DOHH2 (cell line): ENCODE measurements around the gene SLC39A6.
"Not testable (repeated sequence)": the region's sequence is repeated elsewhere in the genome, so short reads cannot be mapped to it uniquely, and the experiment has no call there.

Experiments
- H3F3A ChIP-seq: fragments of 200-600 bp; sonication (generic), shearing (Covaris generic); 2 replicates; pipeline ENCODE4 v1.6.0; 2016; ENCODE audit warnings: antibody characterized with exemption, mild to moderate bottlenecking; ENCODE audit not compliant: control insufficient read depth, insufficient read depth
- H3K27ac ChIP-seq: fragments of 200-600 bp; sonication (generic); 2 replicates; pipeline ENCODE4 v1.5.1; 2014; ENCODE audit warnings: low read depth, mild to moderate bottlenecking, low read length, moderate library complexity
- H3K27me3 ChIP-seq: fragments of 200-600 bp; sonication (generic); 2 replicates; pipeline ENCODE4 v1.6.1; 2014; ENCODE audit warnings: mild to moderate bottlenecking, low read length, mixed read lengths; ENCODE audit not compliant: control insufficient read depth
- H3K36me3 ChIP-seq: fragments of 200-600 bp; sonication (generic); 2 replicates; pipeline ENCODE4 v1.6.1; 2014; ENCODE audit warnings: mild to moderate bottlenecking, low read length, moderate library complexity, mixed read lengths; ENCODE audit not compliant: control insufficient read depth
- H3K4me1 ChIP-seq: fragments of 200-600 bp; sonication (generic); 2 replicates; pipeline ENCODE4 v1.6.1; 2014; ENCODE audit warnings: mild to moderate bottlenecking, low read length, mixed read lengths; ENCODE audit not compliant: control insufficient read depth
- H3K4me2 ChIP-seq: fragments of 200-600 bp; sonication (generic); 2 replicates; pipeline ENCODE4 v1.6.0; 2014; ENCODE audit warnings: mild to moderate bottlenecking, low read length, moderate library complexity
- H3K4me3 ChIP-seq: fragments of 200-600 bp; sonication (generic); 2 replicates; pipeline ENCODE4 v1.5.1; 2014; ENCODE audit warnings: mild to moderate bottlenecking, low read length, mixed read lengths
- H3K79me2 ChIP-seq: fragments of 200-600 bp; sonication (generic); 2 replicates; pipeline ENCODE4 v1.6.1; 2014; ENCODE audit warnings: mild to moderate bottlenecking, low read length, mixed read lengths; ENCODE audit not compliant: control insufficient read depth
- H3K9me2 ChIP-seq: fragments of 200-600 bp; sonication (generic); replicated peaks from 2 replicates; pipeline ENCODE4 v1.6.1; 2014; ENCODE audit warnings: mild to moderate bottlenecking, low read length, mixed read lengths; ENCODE audit not compliant: control insufficient read depth
- H3K9me3 ChIP-seq: fragments of 200-600 bp; sonication (generic); 2 replicates; pipeline ENCODE4 v1.6.1; 2014; ENCODE audit warnings: antibody characterized with exemption, low read length, mixed read lengths; ENCODE audit not compliant: control insufficient read depth, insufficient read depth
- H4K20me1 ChIP-seq: fragments of 200-600 bp; sonication (generic); 2 replicates; pipeline ENCODE4 v1.6.0; 2014; ENCODE audit warnings: low read depth, mild to moderate bottlenecking, antibody characterized with exemption, low read length, moderate library complexity; ENCODE audit not compliant: control insufficient read depth, insufficient read depth
- EZH2phosphoT487 ChIP-seq: fragments of 200-600 bp; sonication (generic); IDR thresholded peaks from 2 replicates; pipeline ENCODE4 v1.6.1; 2017; ENCODE audit warnings: borderline replicate concordance, mild to moderate bottlenecking, antibody characterized with exemption, low read length, moderate library complexity, mixed read lengths
- TF ChIP-seq, protein P1 (sequence below): fragments of 200-600 bp; sonication (generic); IDR thresholded peaks from one replicate; pipeline ENCODE4 v1.5.1; 2014; ENCODE audit warnings: antibody characterized with exemption, mild to moderate bottlenecking, low read depth, low read length; ENCODE audit not compliant: poor library complexity, severe bottlenecking

Gene SLC39A6

DNA sequence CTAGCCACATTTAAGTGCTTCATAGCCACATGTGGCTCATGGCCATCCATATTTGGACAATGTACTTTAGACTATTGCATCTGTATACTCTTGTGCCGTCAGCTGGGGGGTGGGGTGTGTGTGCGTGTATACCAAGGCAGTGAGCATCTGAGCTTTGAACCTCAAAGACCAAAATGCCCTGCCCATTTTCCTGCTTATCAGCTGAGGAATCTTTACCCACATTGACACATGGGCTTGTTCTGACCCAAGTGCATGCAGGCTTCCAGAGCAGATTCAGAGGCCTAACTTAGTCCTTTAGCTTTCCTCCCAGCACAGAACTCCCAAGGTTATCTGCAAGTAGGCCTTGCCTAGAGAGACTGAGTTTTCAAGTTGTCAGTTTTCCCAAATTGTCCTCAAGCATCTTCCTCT is 47.0 kb upstream of the SLC39A6 start:
- H3K36me3 ChIP-seq, result peaks cover 54% of the 10 kb centered on the region

DNA sequence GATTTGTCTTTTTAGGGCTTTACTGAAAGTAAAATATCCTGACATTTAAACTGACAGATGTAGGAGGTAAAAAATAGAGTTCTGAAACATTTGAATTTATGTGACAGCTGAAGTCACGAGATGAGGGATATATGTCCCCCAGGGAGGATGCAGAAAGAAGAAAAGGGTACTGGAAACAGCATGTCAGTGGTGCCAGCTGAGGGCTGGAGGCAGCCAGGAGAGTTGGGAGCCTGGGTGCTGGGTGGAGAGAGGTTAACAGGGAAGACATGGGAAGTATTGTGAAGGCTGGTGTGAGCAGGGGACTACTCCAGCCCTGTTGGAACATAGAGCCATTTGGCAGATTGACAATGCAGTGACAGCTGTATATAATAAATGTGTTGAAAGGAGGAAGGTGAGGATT is 46.3 kb upstream of the SLC39A6 start:
- Histone ChIP-seq H3K36me3 (peaks cover 61% of the 10 kb centered on the region), H3F3A (no peaks in the 10 kb centered on the region), H3K9me2 (no peaks in the 10 kb centered on the region), H3K4me2 (no peak overlapping the region), H3K9me3 (no peaks in the 10 kb centered on the region), H3K79me2 (no peaks in the 10 kb centered on the region), H3K27me3 (no peaks in the 10 kb centered on the region), H4K20me1 (no peaks in the 10 kb centered on the region), H3K4me3 (no peak overlapping the region), H3K27ac (no peak overlapping the region), H3K4me1 (peaks cover 8% of the 10 kb centered on the region)
- TF ChIP-seq, protein P1, sequence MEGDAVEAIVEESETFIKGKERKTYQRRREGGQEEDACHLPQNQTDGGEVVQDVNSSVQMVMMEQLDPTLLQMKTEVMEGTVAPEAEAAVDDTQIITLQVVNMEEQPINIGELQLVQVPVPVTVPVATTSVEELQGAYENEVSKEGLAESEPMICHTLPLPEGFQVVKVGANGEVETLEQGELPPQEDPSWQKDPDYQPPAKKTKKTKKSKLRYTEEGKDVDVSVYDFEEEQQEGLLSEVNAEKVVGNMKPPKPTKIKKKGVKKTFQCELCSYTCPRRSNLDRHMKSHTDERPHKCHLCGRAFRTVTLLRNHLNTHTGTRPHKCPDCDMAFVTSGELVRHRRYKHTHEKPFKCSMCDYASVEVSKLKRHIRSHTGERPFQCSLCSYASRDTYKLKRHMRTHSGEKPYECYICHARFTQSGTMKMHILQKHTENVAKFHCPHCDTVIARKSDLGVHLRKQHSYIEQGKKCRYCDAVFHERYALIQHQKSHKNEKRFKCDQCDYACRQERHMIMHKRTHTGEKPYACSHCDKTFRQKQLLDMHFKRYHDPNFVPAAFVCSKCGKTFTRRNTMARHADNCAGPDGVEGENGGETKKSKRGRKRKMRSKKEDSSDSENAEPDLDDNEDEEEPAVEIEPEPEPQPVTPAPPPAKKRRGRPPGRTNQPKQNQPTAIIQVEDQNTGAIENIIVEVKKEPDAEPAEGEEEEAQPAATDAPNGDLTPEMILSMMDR, result no peak
- TF ChIP-seq EZH2phosphoT487, result no peak

More for the DNA sequence above, 47.0 kb upstream of the SLC39A6 start:
- H3K27me3 ChIP-seq, result no peaks in the 10 kb centered on the region
- peaks cover 8% of the 10 kb centered on the region for H3K4me1 ChIP-seq
- H3K4me3 ChIP-seq, result no peak overlapping the region
- no peaks in the 10 kb centered on the region for H3F3A ChIP-seq
- H3K4me2 ChIP-seq, result no peak overlapping the region
- no peaks in the 10 kb centered on the region for H3K9me2 ChIP-seq
- no peaks in the 10 kb centered on the region for H4K20me1 ChIP-seq
- H3K79me2 ChIP-seq, result no peaks in the 10 kb centered on the region
- no peak overlapping the region for H3K27ac ChIP-seq
- TF ChIP-seq, protein P1, result no peak
- TF ChIP-seq EZH2phosphoT487, result no peak
- H3K9me3 ChIP-seq, result no peaks in the 10 kb centered on the region

DNA sequence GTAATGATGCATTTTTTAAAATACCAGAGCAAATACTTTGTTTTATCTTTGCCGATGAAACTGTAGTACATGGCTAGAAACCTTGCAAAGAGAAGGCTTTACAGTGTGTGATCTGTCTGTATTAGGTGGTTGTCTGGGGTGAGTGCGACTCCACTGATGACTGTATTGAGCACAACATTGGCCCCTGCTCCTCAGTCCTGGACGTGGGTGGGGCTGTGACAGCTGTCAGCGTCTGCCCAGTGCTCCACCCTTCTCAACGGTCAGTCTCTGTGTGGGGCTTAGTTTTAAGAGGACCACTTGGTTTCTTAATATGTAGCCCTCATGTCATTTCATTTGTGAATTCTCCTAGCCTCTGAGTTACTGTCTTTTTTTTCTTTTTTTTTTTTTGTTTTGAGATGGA is 40.8 kb upstream of the SLC39A6 start:
- no peaks in the 10 kb centered on the region for H3K4me1 ChIP-seq
- H3K27ac ChIP-seq, result no peak overlapping the region
- H3K4me3 ChIP-seq, result no peak overlapping the region
- no peaks in the 10 kb centered on the region for H3F3A ChIP-seq
- H4K20me1 ChIP-seq, result no peaks in the 10 kb centered on the region
- H3K27me3 ChIP-seq, result no peaks in the 10 kb centered on the region
- H3K9me2 ChIP-seq, result no peaks in the 10 kb centered on the region
- no peaks in the 10 kb centered on the region for H3K79me2 ChIP-seq
- H3K9me3 ChIP-seq, result no peaks in the 10 kb centered on the region
- H3K36me3 ChIP-seq, result peaks cover 67% of the 10 kb centered on the region
- no peak overlapping the region for H3K4me2 ChIP-seq
- no peak for TF ChIP-seq EZH2phosphoT487
- TF ChIP-seq, protein P1, result no peak

DNA sequence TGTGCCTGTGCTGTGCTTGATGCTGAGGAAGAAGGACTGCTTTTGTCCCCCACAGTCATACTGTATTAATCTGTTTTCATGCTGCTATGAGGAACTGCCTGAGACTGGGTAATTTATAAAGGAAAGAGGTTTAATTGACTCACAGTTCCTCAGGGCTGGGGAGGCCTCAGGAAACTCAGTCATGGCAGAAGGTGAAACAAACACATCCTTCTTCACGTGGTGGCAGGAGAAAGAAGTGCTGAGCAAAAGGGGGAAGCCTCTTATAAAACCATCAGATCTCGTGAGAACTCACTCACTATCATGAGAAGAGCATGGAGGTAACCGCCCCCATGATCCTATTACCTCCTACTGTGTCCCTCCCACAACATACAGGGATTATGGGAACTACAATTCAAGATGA is 39.2 kb upstream of the SLC39A6 start:
- not testable (repeated sequence) for H3K9me2 ChIP-seq, H3K79me2 ChIP-seq, H3F3A ChIP-seq, H3K27me3 ChIP-seq, H3K4me2 ChIP-seq, H4K20me1 ChIP-seq, H3K27ac ChIP-seq, H3K9me3 ChIP-seq, H3K4me1 ChIP-seq, H3K4me3 ChIP-seq
- peaks cover 69% of the 10 kb centered on the region for H3K36me3 ChIP-seq
